ENCODE measurements around the gene TRIM8. TPM values are rescaled to one million over a fixed set of nuclear protein-coding genes. Genes with fewer than 3 reads are reported as not detected.

Gene TRIM8
- total and polyA plus RNA-seq, 2 of the 8 experiments (the other 6 are each of a cell fraction or from before 2014, with no cell fraction given): 24.9 to 38.8 TPM

- no peak overlapping the region for H3K56ac ChIP-seq (replicated peaks; ENCODE audit: insufficient read length, low read depth, low read length)
- no peak overlapping the region for H2BK15ac ChIP-seq (ENCODE audit: low read length)
- no peak overlapping the region for H3K18ac ChIP-seq (ENCODE audit: extremely low read depth, low read length)
- peaks cover 0 to 2% (median 0%) of the 10 kb centered on the region in 4 experiments; a peak in 1 of 8 replicates for H3K36me3 ChIP-seq (ENCODE audit: control insufficient read depth in 2 of 4, insufficient read depth in 4 of 4, low read length in 3 of 4)
- H3K79me1 ChIP-seq (ENCODE audit: low read depth, low read length): no peaks in the 10 kb centered on the region
- H3K9ac ChIP-seq (replicated peaks in 1 of 4; ENCODE audit: extremely low read depth in 1 of 4, low read depth in 3 of 4, low read length in 3 of 4): no peak overlapping the region
- no peak for FAIRE-seq
- H3K27ac ChIP-seq (ENCODE audit: low read depth, low read length): no peak overlapping the region
- no peak overlapping the region for H3K23ac ChIP-seq (ENCODE audit: insufficient read length)
- no peak overlapping the region for H2BK120ac ChIP-seq (replicated peaks; ENCODE audit: low read depth, low read length)
- no peak overlapping the region for H3K14ac ChIP-seq (ENCODE audit: insufficient read length)
- no peak overlapping the region for H2AFZ ChIP-seq (ENCODE audit: low read length)
- no peak for DNase-seq (ENCODE audit: low read depth in 1 of 2, low spot score in 2 of 2)
- no peak overlapping the region for H2BK20ac ChIP-seq (ENCODE audit: low read length)
- H2BK12ac ChIP-seq (ENCODE audit: low read depth, low read length): no peak overlapping the region
- no peak overlapping the region for H3K4me3 ChIP-seq (ENCODE audit: extremely low read depth in 1 of 4, insufficient read depth in 2 of 4, low read depth in 3 of 4, low read length in 4 of 4)
- H3K9me3 ChIP-seq (ENCODE audit: insufficient read depth in 2 of 2, low read depth in 1 of 2, low read length in 1 of 2): no peaks in the 10 kb centered on the region
- POLR2A ChIA-PET (ENCODE audit: partially characterized antibody): interaction anchor here (0.7 to 1.1 kb wide), 2 partner anchors 11 to 24 kb away, joined by 3 read pairs; no protein-coding TSS in a partner anchor
- no peak overlapping the region for H3K4me2 ChIP-seq (ENCODE audit: insufficient read depth in 1 of 2, low read depth in 2 of 2, low read length in 2 of 2)
- no peak overlapping the region for H3K4ac ChIP-seq (replicated peaks; ENCODE audit: insufficient read length, low read depth, low read length)
- H2AK5ac ChIP-seq (ENCODE audit: low read depth, low read length): no peak overlapping the region
- peaks cover 1% of the 10 kb centered on the region in 2 experiments for H4K20me1 ChIP-seq (replicated peaks in 1 of 2; ENCODE audit: control insufficient read depth in 1 of 2, insufficient read depth in 2 of 2, low read length in 2 of 2)
- 0 out of 2 replicates have a peak overlapping the region, but pooled peaks have one; percentile 4 for H4K8ac ChIP-seq (ENCODE audit: extremely low read depth, insufficient read depth, low read length)
- no peak overlapping the region for H4K91ac ChIP-seq (replicated peaks; ENCODE audit: insufficient read length, low read length)
- H3K27me3 ChIP-seq (replicated peaks in 1 of 4; ENCODE audit: control insufficient read depth in 3 of 4, extremely low read depth in 1 of 4, insufficient read depth in 3 of 4, low read length in 3 of 4): no peaks in the 10 kb centered on the region; a peak in 1 of 7 replicates
- CTCF ChIA-PET (ENCODE audit: partially characterized antibody): interaction anchor here (0.5 to 6.2 kb wide), 18 partner anchors 10 to 245 kb away, joined by 3 to 69 read pairs (median 4); partner anchors contain the start of gene SUFU
- peaks cover 0 to 2% (median 0%) of the 10 kb centered on the region in 4 experiments; a peak in 3 of 7 replicates for H3K4me1 ChIP-seq (replicated peaks in 1 of 4; ENCODE audit: control insufficient read depth in 3 of 4, insufficient read depth in 4 of 4, low read length in 3 of 4)
- no peaks in the 10 kb centered on the region for H3K23me2 ChIP-seq (ENCODE audit: low read depth, low read length)
- WGBS, 2 experiments (ENCODE audit: extremely low coverage in 1 of 2, insufficient coverage in 1 of 2, insufficient read length in 1 of 2, insufficient replicate concordance in 2 of 2, low coverage in 1 of 2, low lambda C conversion rate in 2 of 2, missing lambda C conversion rate in 1 of 2): 90% methylated on average over 16 of the region's 16 CpGs; no CpG with 5 or more reads in 1 of the 2 experiments
- H3K79me2 ChIP-seq (ENCODE audit: control insufficient read depth in 1 of 2, insufficient read depth in 2 of 2, low read length in 2 of 2): no peaks in the 10 kb centered on the region
- H4K5ac ChIP-seq (ENCODE audit: insufficient read length, low read depth, low read length): no peak overlapping the region
- no peak overlapping the region for H2BK5ac ChIP-seq (ENCODE audit: low read depth, low read length)
- TF ChIP-seq, protein P1, sequence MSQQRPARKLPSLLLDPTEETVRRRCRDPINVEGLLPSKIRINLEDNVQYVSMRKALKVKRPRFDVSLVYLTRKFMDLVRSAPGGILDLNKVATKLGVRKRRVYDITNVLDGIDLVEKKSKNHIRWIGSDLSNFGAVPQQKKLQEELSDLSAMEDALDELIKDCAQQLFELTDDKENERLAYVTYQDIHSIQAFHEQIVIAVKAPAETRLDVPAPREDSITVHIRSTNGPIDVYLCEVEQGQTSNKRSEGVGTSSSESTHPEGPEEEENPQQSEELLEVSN (IDR thresholded peaks at IDR 0.05): no peak
- TF ChIP-seq POU5F1 (IDR thresholded peaks at IDR 0.05; ENCODE audit: low read depth, low read length) (no peak), HDAC6 (IDR thresholded peaks at IDR 0.05; ENCODE audit: low read depth, low read length) (no peak), RFX5 (IDR thresholded peaks at IDR 0.05; ENCODE audit: borderline replicate concordance, low read depth, low read length) (no peak), KDM1A (IDR thresholded peaks at IDR 0.05; ENCODE audit: borderline replicate concordance, low read length) (no peak), SRF (IDR thresholded peaks at IDR 0.05; ENCODE audit: low read depth, low read length) (no peak), TAF7 (optimal IDR thresholded peaks at IDR 0.05; ENCODE audit: borderline replicate concordance, low read depth, low read length) (no peak), KDM4A (IDR thresholded peaks at IDR 0.05; ENCODE audit: low read depth, low read length, severe bottlenecking) (no peak), CHD2 (IDR thresholded peaks at IDR 0.05; ENCODE audit: low read length) (no peak)
Measured at GRCh38 chr10:102597131-102597991, 46.9 kb upstream of the TRIM8 start.
